Measurements from ENCODE around the gene LBH.

DNA sequence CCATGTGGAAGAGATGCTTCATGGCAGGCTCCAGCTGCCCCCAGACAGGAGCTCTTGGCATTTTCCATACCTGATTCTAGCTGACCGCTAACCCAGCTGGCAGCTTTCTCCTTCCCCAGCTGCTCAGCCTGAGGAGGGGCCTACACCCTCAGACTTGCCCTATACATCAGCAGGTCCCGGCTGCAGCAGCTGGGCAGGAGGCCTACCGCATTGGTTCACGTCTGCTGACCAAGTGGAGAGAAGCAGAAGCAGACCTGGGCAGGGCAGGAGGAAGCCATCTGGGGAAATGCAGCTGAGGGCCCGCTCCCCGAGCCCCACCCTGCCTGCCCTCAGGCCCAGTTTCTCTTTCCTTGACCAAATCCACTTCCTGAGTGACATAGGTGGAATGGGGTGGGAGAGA lies 50.7 kb downstream of the LBH start:
- TF ChIP-seq SIN3A (IDR thresholded peaks at IDR 0.05; ENCODE audit: borderline replicate concordance, low read depth, low read length), result no peak
- TF ChIP-seq EZH2phosphoT487 (IDR thresholded peaks at IDR 0.05; ENCODE audit: borderline replicate concordance, low read depth), result no peak
- no peak for TF ChIP-seq CHD2 (IDR thresholded peaks at IDR 0.05; ENCODE audit: low read length, partially characterized antibody)

Measured in SK-N-SH (cell line).